Measurements from ENCODE around the gene FBLN2.
A peak's percentile ranks its signal among the peaks of the same experiment; 100 is the strongest.
"Not testable (repeated sequence)": the region's sequence is repeated elsewhere in the genome, so short reads cannot be mapped to it uniquely, and the experiment has no call there.

FBLN2 gene

GRCh38 chr3:13513051-13513912 lies 35.6 kb upstream of the FBLN2 start:
- DNase-seq, result peak in 5 of 10 donors; percentile 7 to 84 (median 67)
- intact Hi-C loops (cut with DNase I), result no loop called here

- peak in 4 of 10 donors; percentile 27 to 82 (median 68) for DNase-seq
Observed at GRCh38 chr3:13513913-13514517, 34.9 kb upstream of the FBLN2 start.

GRCh38 chr3:13514639-13515435 lies 34.1 kb upstream of the FBLN2 start:
- intact Hi-C loops (cut with DNase I), result no loop called here
- peak in 1 of 10 donors; percentile 3 for DNase-seq

More at GRCh38 chr3:13513913-13514517, 34.9 kb upstream of the FBLN2 start:
- intact Hi-C loops (cut with DNase I), result no loop called here

DNA sequence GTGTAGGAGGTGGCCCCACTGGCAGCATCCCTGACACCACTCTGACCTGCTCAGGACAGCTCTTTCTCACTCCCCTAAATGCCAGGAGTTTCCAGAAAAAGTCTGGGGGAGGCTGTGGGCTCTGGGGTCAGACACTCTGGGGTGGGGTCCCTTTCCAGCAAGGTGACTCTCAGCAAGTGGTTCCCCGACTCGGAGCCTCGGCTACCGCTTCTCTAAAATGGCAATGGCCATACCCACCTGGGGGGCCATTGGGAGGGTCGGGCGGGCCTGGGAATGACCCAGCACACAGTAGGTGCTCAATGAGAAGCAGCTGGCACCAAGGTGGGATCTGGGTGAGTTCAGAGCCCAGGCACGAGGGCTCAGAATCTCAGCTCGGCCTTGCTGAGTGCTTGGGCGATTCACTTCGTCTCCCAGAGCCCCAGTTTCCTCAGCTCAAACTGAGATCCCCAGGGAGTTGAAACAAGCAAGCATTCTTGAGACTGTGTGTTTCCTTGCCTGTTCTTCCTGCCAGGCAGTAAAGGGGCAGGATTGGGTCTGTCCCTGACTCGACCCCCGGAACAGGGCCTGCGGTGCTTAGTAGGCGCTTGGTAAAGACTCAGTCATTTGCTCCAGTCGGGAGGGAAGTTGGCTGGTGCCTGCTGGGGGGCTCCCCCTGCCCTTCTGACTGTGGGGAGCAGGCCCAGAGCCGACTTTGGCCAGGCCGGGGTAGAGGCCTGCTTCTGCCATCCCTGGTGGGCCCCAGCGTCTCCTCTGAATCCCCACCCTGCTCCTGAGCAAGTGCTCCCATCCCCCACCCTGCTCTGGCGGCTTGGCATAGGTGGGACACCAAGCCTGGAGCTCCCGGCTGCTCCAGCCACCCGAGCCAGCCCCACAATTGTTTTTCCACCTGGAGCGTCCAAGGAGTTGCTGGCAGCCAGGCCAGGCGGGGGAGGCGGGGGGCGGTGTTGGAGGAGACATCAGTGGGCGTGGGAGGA lies 32.9 kb upstream of the FBLN2 start:
- DNase-seq, result no peak
- intact Hi-C loops (cut with DNase I), result no loop called here

DNA sequence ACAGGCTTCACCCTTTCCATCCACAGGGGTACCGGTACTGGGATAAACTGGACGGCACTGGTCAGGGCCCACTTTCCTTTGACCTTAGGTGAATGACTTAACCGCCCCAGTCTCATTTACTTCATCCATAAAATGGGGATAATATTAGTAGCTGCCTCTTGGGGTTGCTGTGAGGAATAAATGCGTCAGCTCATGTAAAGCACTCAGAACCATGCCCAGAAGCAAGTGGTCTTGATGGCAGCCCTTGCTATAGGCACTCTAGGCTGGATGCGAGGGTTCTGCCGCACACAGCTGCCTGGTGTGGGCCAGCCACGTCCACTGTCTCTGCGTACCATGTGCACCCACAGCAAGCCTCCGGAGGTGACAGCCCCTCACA lies 32.2 kb upstream of the FBLN2 start:
- no peak for DNase-seq
- intact Hi-C loops (cut with DNase I), result no loop called here

GRCh38 chr3:13517253-13517977 lies 31.5 kb upstream of the FBLN2 start:
- intact Hi-C loops (cut with DNase I), result no loop called here
- DNase-seq, result peak in 1 of 10 donors; percentile 75

DNA sequence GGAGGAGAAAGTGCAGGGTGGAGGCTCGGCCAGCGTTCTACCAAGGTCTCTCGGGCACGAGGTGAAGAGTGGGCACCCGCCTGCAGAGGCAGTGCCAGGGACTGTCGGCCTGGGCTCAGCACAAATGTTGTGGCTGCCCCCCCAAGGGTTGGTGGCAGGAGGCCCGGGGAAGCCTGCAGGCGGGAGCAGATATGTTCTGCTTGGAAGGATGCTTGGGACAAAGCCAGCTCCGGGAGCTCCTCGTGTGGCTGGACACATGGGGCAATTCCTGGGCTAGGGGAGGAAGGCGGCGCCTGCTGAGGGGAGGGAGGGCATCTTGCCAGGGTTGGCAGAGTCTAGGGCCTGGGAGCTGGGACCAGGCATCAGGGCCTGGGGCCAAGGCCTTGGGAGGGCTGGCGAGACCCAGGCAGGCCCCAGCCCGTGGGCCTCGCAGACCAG lies 30.4 kb upstream of the FBLN2 start:
- DNase-seq, result peak in 9 of 10 donors; percentile 55 to 95 (median 76)
- intact Hi-C loops (cut with DNase I), result no loop called here

DNA sequence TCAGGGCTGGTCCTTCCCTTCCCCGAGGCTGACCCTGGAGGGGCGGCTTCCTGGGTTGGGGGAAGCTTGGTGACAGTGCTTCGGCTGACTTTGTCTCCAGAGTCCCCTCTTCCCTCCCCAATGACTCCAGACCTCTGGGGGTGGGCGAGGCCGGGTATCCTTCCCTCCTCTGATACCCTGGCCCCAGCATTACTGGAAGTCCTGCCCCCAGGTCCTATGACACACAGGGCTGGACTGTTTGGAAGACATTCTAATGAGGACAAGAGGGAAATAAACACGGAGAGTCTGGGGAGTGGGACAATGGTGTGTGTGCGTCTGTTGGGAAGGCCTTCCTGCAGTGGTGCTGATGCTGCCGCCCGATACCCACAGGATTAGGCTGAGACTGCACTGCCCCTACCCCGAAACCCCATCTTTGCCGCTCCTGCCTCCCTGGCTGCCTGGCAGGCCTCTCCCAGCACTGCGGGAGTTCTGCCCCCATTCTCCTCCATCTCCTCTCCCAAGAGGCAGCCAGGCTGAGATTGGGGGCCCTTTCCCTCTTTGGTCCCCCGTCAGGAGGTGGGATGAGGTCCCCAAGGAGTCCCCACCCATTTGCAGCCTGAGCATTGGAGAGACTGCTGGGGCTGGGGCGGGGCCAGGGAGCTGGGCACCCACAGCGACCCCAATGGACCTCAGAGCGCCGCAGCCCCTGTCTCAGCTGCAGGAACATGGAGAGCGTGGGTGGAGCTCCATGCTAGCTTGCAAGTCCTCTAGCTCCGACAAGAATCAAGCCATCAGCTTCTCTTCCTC lies 29.7 kb upstream of the FBLN2 start:
- peak in 1 of 10 donors; percentile 55 for DNase-seq

GRCh38 chr3:13520326-13520880 lies 28.5 kb upstream of the FBLN2 start:
- intact Hi-C loops (cut with DNase I), result no loop called here
- peak in 1 of 10 donors; percentile 71 for DNase-seq

More for the DNA sequence above, 29.7 kb upstream of the FBLN2 start:
- intact Hi-C loops (cut with DNase I), result no loop called here

GRCh38 chr3:13521309-13521708 lies 27.6 kb upstream of the FBLN2 start:
- DNase-seq, result peak in 1 of 10 donors; percentile 3
- intact Hi-C loops (cut with DNase I), result no loop called here

DNA sequence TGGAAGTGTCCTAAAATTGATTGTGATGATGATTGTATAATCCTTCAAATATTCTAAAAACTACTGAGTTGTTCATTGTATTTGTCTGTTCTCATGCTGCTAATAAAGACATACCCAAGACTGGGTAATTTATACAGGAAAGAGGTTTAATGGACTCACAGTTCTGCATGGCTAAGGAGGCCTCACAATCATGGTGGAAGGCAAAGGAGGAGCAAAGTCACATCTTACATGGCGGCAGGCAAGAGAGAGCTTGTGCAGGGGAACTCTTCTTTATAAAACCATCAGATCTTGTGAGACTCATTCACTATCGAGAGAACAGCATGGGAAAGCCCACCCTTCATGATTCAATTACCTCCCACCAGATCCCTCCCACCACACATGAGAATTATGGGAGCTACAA lies 27.2 kb upstream of the FBLN2 start:
- DNase-seq; intact Hi-C loops (cut with DNase I): not testable (repeated sequence)

- peak in 2 of 10 donors; percentile 11 to 31 for DNase-seq
- intact Hi-C loops (cut with DNase I), result no loop called here
Observed at GRCh38 chr3:13522236-13522635, 26.7 kb upstream of the FBLN2 start.

- DNase-seq, result peak in 2 of 10 donors; percentile 18 to 39
- intact Hi-C loops (cut with DNase I), result no loop called here
Observed at GRCh38 chr3:13524979-13525669, 23.8 kb upstream of the FBLN2 start.

GRCh38 chr3:13525827-13526625 lies 22.9 kb upstream of the FBLN2 start:
- DNase-seq, result peak in 2 of 10 donors; percentile 52 to 70
- intact Hi-C loops (cut with DNase I), result no loop called here

DNA sequence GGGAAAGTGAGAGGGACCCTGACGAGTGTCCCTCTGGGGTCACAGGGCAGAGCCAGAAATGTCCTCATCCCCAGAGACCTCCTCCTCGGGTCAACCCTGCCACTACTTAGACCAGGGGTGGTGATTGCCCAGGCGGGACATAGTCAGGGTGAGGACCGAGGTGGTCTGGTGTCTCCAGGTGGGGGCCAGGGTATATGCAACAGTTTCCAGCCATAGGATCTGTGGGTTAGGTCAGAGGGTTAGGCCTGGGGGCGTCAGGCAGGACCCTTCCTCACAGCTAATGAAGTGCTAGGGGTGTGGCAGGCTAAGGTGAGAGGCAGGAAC lies 22.3 kb upstream of the FBLN2 start:
- peak in 2 of 10 donors; percentile 17 to 67 for DNase-seq
- intact Hi-C loops (cut with DNase I), result no loop called here

DNA sequence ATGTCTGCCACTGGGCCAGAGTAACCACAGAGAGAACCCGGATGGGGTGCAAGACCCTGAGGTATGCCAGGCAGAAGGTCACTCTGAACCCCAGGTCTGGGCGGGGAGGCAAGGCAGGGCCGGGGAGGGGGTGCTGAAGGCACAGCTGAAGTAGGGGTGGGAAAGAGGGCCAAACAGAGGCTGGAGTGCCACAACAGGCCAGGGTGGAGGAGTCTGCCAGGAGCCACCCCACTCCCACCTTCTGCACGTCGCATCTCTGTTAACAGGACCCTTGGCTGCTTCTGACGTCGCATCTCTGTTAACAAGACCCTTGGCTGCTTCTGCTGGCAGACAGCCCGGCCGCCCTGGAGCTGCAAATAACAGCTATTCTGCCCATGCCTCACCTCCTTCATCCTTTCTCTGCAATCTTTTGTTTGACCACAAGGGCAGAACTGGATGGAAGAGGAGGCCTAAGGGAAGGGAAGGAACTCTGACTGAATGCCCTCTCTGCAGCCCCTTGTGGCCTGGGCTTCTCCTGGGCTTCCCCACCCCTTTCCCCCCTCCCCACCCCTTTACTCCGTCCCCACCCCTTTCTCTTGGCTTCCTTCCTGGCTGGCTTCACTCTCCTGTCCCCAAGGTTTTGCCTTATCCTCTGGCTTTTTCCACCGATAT lies 20.6 kb upstream of the FBLN2 start:
- DNase-seq, result peak in 2 of 10 donors; percentile 56 to 76
- intact Hi-C loops (cut with DNase I), result no loop called here
